GM12878 (cell line): ENCODE data around the gene TM6SF1. TPM values are rescaled to one million over a fixed set of nuclear protein-coding genes. Genes with fewer than 3 reads are reported as not detected.
A peak's percentile ranks its signal among the peaks of the same experiment; 100 is the strongest.

ENCODE experiments used
- ATAC-seq: fragments of 200-7000 bp; cut with Tn5 transposase; 3 replicates; pipeline ENCODE4 v1.9.1; 2020; ENCODE audit warnings: mild to moderate bottlenecking, moderate library complexity
- BruUV-seq: library from RNA; stranded (reverse); fragments of 400-500 nt; replicated peaks from 2 replicates; lab custom pipeline; 2021; lab: Mats Ljungman, UMichigan
- CTCF ChIA-PET: fragments of 300-600 bp; sonication (Branson Sonifier 250); formaldehyde crosslinking; extraction: SDS; loops from one replicate; lab custom pipeline; 2021; ENCODE audit warnings: inconsistent platforms; lab: Yijun Ruan, JAX
- POLR2A ChIA-PET: fragments of 350-600 bp; formaldehyde crosslinking; extraction: SDS; loops from one replicate; lab custom pipeline; 2021; ENCODE audit warnings: inconsistent platforms; lab: Charles Lee
- RAD21 ChIA-PET: fragments of 300-600 bp; sonication (Branson Sonifier 250); formaldehyde crosslinking; loops from one replicate; lab custom pipeline; 2023; ENCODE audit warnings: antibody characterized with exemption; ENCODE audit not compliant: unreplicated experiment; lab: Charles Lee
- SMC1A ChIA-PET: fragments of 300-600 bp; sonication (Branson Sonifier 250); formaldehyde crosslinking; loops from one replicate; lab custom pipeline; 2023; ENCODE audit not compliant: unreplicated experiment, uncharacterized antibody; lab: Charles Lee
- DNase-seq: peaks from one replicate; pipeline ENCODE4 v3.0.0-alpha.2; 2011; ENCODE audit warnings: low read depth, low spot score
- FAIRE-seq: peaks from 3 replicates; lab custom pipeline; 2011; peaks lifted over from hg19 to GRCh38; lab: Jason Lieb, UNC
- H2AFZ ChIP-seq: 2 replicates; pipeline ENCODE4 v1.6.0; 2011; ENCODE audit warnings: low read depth, low read length, control low read depth; ENCODE audit not compliant: control insufficient read depth
- H3K27ac ChIP-seq: 2 replicates; pipeline ENCODE4 v1.5.1; 2011; ENCODE audit warnings: control low read depth; ENCODE audit not compliant: control insufficient read depth, insufficient read depth
- H3K27me3 ChIP-seq, 2 experiments: replicated peaks in 1 of 2; 2 replicates each; pipeline versions ENCODE4 v1.6.0 to v1.6.1; 2011; ENCODE audit warnings: low read length in 1 of 2; ENCODE audit not compliant: control insufficient read depth in 2 of 2, insufficient read depth in 2 of 2
- H3K36me3 ChIP-seq, 2 experiments: 2 replicates each; pipeline ENCODE4 v1.5.1; 2011; ENCODE audit warnings: low read length in 1 of 2; ENCODE audit not compliant: control insufficient read depth in 2 of 2, insufficient read depth in 2 of 2
- H3K4me1 ChIP-seq: 2 replicates; pipeline ENCODE4 v1.6.1; 2011; ENCODE audit warnings: mild to moderate bottlenecking, low read length, moderate library complexity, mixed read lengths; ENCODE audit not compliant: control insufficient read depth, insufficient read depth
- H3K4me2 ChIP-seq: 2 replicates; pipeline ENCODE4 v1.6.0; 2011; ENCODE audit warnings: control low read depth; ENCODE audit not compliant: control insufficient read depth, insufficient read depth
- H3K4me3 ChIP-seq: fragments of 200-600 bp; sonication (generic); 2 replicates; pipeline ENCODE4 v1.5.1; 2016
- H3K79me2 ChIP-seq: 2 replicates; pipeline ENCODE4 v1.6.0; 2011; ENCODE audit warnings: low read length; ENCODE audit not compliant: control insufficient read depth, insufficient read depth
- H3K9ac ChIP-seq: 2 replicates; pipeline ENCODE4 v1.8.0; 2011; ENCODE audit warnings: low read length, control low read depth, mixed read lengths; ENCODE audit not compliant: control insufficient read depth, insufficient read depth
- H3K9me3 ChIP-seq: replicated peaks from 3 replicates; pipeline ENCODE4 v1.5.1; 2011; ENCODE audit warnings: mild to moderate bottlenecking, low read length; ENCODE audit not compliant: control insufficient read depth, insufficient read depth
- H4K20me1 ChIP-seq: 2 replicates; pipeline ENCODE4 v1.6.0; 2011; ENCODE audit not compliant: control insufficient read depth, insufficient read depth
- CBX3 ChIP-seq: fragments of 200-600 bp; sonication (generic); IDR thresholded peaks from 2 replicates; pipeline ENCODE4 v1.6.1; 2016; ENCODE audit warnings: low read depth, borderline replicate concordance
- CHD2 ChIP-seq: IDR thresholded peaks from 2 replicates; pipeline ENCODE4 v1.6.1; 2011; ENCODE audit warnings: low read depth, low read length, improper control_type of control experiment, borderline replicate concordance
- LARP7 ChIP-seq: fragments of 450-650 bp; IDR thresholded peaks from 2 replicates; pipeline ENCODE4 v1.6.1; 2017; ENCODE audit warnings: mild to moderate bottlenecking
- MTA3 ChIP-seq: IDR thresholded peaks from 2 replicates; pipeline ENCODE4 v1.6.1; 2012; ENCODE audit warnings: low read length, inconsistent platforms, borderline replicate concordance
- NR2C1 ChIP-seq: fragments of 450-650 bp; IDR thresholded peaks from 2 replicates; pipeline ENCODE4 v1.6.1; 2017; ENCODE audit warnings: antibody characterized with exemption, mild to moderate bottlenecking, moderate library complexity
- NR2C2 ChIP-seq: IDR thresholded peaks from 2 replicates; pipeline ENCODE4 v1.6.1; 2011; ENCODE audit warnings: borderline replicate concordance, low read depth; ENCODE audit not compliant: control insufficient read depth, insufficient read length
- NR2F1 ChIP-seq: fragments of 450-650 bp; conservative IDR thresholded peaks from 2 replicates; pipeline ENCODE4 v1.6.1; 2017; ENCODE audit warnings: mild to moderate bottlenecking
- TARDBP ChIP-seq: IDR thresholded peaks from 2 replicates; pipeline ENCODE4 v1.6.1; 2016; ENCODE audit warnings: borderline replicate concordance
- ZNF687 ChIP-seq: fragments of 450-650 bp; IDR thresholded peaks from 2 replicates; pipeline ENCODE4 v1.6.1; 2017; ENCODE audit warnings: mild to moderate bottlenecking, moderate library complexity
- WGBS: methylation state at CpG from one replicate; pipeline ENCODE4 v1.1.6; 2016; ENCODE audit warnings: low lambda C conversion rate; ENCODE audit not compliant: insufficient replicate concordance, insufficient coverage; ENCODE audit errors: missing lambda C conversion rate; 5-methylcytosine and 5-hydroxymethylcytosine counted together
- in situ Hi-C: fragments of 300-500 bp; cut with MboI; formaldehyde crosslinking; loops from 9 replicates; pipeline ENCODE4 v1.14.3; 2018; ENCODE audit warnings: mixed read lengths
- intact Hi-C: fragments of 100-400 bp; cut with micrococcal nuclease; formaldehyde crosslinking; loops from one replicate; pipeline ENCODE4 v1.14.2; 2022; ENCODE audit not compliant: unreplicated experiment
- polyA plus RNA-seq, 11 experiments: library from polyadenylated mRNA; depleted of rRNA in 4 of 11; unstranded in 6 of 11; stranded (reverse) in 5 of 11; fragments of >200 nt; fragmentation: Nextera tagmentation in 4 of 11; fragmentation: Illumina TruSeq in 1 of 11; extraction: Ambion mirVana in 4 of 11; extraction: Trizol in 1 of 11; gene quantifications; 1 replicate in 1 of 11; 2 replicates in 10 of 11; pipeline versions ENCODE4 v1.2.1 to v1.2.3, GENCODE V29; 2011 to 2016; ENCODE audit warnings: inconsistent platforms in 2 of 11, missing spikeins in 2 of 11, low read depth in 1 of 11
- total RNA-seq, 4 experiments: library from RNA; depleted of rRNA in 3 of 4; stranded (reverse); fragments of >200 nt in 3 of 4; fragmentation: Illumina TruSeq in 1 of 4; extraction: Trizol in 1 of 4; gene quantifications; 2 replicates each; pipeline versions ENCODE4 v1.2.1 to v1.2.3, GENCODE V29; 2013 to 2021
- TF ChIP-seq, protein P1 (sequence below): IDR thresholded peaks from 2 replicates; pipeline ENCODE4 v1.6.1; 2012; ENCODE audit warnings: low read depth, low read length, improper control_type of control experiment

The TM6SF1 gene
- total and polyA plus RNA-seq, 10 of the 15 experiments (the other 5 are each of a cell fraction or from before 2014, with no cell fraction given), result 0.56 to 2.7 (median 1.2) TPM

DNA sequence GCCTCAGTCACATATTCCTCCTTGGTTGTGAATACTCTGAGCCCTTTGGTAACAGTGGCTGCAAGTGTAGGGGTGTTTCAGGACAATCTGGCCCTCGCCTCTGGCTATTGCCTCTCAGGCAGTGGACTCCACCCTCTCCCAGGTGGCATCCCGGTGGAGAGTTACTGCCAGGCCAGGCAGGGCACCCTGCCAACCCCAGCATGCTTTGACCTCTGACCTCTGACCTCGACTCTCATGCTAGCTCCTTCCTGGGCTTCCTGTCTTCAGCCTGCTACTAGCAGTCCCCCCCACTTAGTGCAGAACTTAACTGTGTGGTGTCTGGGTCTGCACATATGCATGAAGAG is 5.5 kb downstream of the TM6SF1 start:
- no peak for ATAC-seq
- WGBS, result 8% methylated on average over 3 of the region's 3 CpGs
- ChIA-PET RAD21 (no interaction called here), CTCF (no interaction called here), SMC1A (no interaction called here), POLR2A (no interaction called here)
- Histone ChIP-seq H3K36me3 (peaks cover 0 to 1% of the 10 kb centered on the region in 2 experiments; a peak in 2 of 4 replicates), H3K79me2 (no peaks in the 10 kb centered on the region; the same call in 1 of the 2 replicates), H3K4me1 (peaks cover 24% of the 10 kb centered on the region), H4K20me1 (no peaks in the 10 kb centered on the region), H3K4me2 (no peak overlapping the region), H3K27ac (no peak overlapping the region), H3K9me3 (no peaks in the 10 kb centered on the region), H3K9ac (no peak overlapping the region), H3K4me3 (no peak overlapping the region), H3K27me3 (no peaks in the 10 kb centered on the region), H2AFZ (no peak overlapping the region)
- intact Hi-C loops, result no loop called here
- no peak for DNase-seq
- BruUV-seq, result no TSS peak
- FAIRE-seq, result no peak
- in situ Hi-C loops, result loop anchor here (5.0 kb wide), 1 partner anchor 49 kb away; no protein-coding TSS in a partner anchor
- TF ChIP-seq NR2C1, result peak; percentile 70
- no peak for TF ChIP-seq CHD2
- peak; percentile 61 for TF ChIP-seq NR2F1
- no peak for TF ChIP-seq ZNF687
- no peak for TF ChIP-seq CBX3
- no peak for TF ChIP-seq LARP7
- TF ChIP-seq TARDBP, result no peak
- TF ChIP-seq, protein P1, sequence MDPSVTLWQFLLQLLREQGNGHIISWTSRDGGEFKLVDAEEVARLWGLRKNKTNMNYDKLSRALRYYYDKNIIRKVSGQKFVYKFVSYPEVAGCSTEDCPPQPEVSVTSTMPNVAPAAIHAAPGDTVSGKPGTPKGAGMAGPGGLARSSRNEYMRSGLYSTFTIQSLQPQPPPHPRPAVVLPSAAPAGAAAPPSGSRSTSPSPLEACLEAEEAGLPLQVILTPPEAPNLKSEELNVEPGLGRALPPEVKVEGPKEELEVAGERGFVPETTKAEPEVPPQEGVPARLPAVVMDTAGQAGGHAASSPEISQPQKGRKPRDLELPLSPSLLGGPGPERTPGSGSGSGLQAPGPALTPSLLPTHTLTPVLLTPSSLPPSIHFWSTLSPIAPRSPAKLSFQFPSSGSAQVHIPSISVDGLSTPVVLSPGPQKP, result no peak
- no peak for TF ChIP-seq MTA3
- peak; percentile 71 for TF ChIP-seq NR2C2
